ENCODE data around the gene ZNF22.

Gene ZNF22

DNA sequence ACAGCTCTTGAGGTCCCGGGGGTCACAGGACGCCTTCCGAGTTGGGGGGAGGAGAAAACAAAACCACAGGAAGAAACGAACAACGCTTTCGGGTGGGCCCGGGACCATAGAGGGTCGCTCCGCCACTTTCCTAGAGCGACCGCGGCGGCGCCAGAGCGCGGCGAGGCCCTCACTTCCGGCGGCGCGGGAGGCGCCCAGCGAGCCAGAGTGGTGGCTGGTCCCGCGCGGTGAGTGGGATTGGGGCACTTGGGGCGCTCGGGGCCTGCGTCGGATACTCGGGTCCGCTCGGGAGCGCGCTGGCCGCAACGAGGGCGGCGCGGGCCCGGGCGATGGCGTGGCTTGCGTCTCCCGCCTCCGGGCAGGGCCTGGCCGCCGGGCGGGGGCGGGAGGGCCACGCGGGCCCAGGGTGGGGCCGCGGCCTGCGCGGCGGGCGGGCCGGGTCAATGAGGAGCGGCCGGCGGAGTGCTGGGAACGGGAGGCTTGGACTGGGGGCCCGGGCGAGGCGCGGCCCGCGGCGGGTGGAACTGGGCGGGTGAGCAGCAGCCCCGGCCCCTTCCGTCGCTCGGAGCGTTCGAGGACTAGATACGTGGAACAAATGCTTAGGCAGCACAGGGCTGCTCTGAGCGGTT lies at the start of gene ZNF22:
Gene ZNF22 (plus strand): TSS at position 172 of the 629 bp plus-strand sequence. CDS start 2,446 bp downstream, outside the sequence.
- DNase-seq = no peak

GRCh38 chr10:44951576-44952226 lies 49.0 kb upstream of the ZNF22 start:
- no peak for DNase-seq

GRCh38 chr10:44952779-44953231 lies 47.9 kb upstream of the ZNF22 start:
- DNase-seq = no peak

DNA sequence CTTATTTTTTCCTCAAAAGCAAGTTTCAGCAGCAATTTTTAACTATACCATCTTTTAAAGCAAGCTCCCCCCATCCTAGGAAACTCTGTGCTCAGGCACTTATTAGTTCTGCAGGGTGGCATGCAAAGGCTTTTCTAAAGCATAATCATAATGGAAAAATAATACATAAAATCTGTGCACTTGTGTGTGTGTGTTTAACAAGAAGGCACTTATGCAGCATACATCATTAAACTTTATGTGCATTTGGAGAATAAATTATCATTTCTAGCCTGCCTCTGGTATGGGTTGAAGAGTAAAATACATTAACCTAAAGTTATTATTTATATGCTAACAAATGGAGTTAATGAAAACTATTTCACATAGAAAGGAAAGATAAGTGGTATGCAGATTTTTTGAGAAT lies 46.7 kb upstream of the ZNF22 start:
- DNase-seq = no peak

DNA sequence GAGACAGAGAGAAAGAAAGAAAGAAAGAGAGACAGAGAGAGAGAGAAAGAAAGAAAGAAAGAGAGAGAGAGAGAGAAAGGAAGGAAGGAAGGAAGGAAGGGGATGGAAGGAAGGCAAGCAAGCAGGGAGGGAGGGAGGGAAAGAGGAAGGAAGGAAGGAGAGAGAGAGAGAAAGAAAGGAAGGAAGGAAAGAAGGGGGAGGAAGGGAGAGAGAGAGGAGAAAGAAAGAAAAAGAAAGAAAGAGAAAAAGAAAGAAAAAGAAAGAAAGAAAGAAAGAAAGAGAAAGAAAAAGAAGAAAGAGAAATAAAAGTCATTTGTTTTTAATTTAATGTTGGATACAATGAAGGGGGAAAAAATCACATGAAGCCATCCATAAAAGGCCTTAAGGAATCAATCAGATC lies 45.8 kb upstream of the ZNF22 start:
- no peak for DNase-seq

DNA sequence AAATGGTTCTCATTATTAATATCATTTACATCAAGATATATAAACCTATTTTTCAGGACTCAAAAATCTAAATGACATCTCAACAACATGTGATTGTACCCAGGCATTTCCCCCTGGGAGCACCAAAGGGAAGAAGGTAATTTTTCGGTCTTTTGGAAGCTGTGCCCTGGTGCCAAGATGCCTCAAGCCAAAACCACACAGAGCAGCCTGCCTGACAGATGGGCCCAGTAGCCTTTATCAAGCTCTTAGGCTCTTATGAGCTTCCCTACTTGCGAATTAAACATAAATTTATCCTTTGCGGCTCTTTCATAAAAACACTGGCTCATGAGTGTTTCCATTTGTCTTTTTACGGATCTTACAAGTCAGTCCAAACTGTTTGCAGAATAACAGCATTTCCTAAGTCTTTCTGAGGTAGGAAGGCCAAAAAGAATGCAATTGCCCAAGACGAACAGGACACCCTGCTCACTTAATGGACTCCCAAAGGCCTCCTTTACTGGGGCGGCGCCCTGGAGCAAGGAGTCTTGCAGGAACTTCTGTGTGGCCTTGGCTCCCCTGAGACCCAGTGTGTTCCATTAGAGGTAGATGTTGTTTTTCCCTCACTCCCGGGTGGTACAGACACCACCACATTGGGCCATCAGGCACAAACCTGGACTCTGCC lies 45.2 kb upstream of the ZNF22 start:
- no peak for DNase-seq

- DNase-seq = no peak
These were observed 44.5 kb upstream of the ZNF22 start for GRCh38 chr10:44956226-44956625.

- DNase-seq = no peak
These were observed 43.7 kb upstream of the ZNF22 start for GRCh38 chr10:44956717-44957706.

DNA sequence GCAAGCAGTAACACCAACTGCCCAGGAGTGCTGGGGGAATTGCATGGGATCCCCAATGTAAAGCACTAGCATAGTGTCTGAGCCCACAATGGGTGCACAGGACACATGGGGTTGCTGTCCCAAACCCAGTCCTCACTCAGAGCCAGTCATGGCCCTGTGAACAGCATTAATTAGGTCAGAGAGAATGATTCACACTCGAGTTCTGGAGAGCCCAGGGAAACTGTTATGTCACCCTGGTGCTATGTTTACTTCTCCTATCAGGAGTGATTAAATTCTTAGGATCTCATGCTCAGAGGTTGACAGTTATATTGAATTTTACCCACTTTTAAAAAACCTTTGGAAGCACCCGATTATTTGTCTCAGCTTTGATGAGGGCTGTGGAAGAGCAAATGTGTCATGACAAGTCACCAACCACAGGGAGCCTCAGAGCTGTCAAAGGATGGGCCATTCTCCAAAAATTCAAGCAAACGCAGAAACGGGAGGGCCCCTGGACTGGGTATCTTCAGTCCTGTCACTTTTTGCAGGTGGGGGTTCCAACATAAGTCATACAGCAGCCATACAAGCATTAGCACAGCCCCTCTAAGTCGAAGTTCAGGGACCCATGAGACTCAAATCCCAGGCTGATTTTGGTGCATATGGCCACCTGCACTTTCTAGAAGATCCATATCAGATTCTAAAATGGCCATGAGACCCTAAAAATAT lies 42.4 kb upstream of the ZNF22 start:
- DNase-seq = no peak

DNA sequence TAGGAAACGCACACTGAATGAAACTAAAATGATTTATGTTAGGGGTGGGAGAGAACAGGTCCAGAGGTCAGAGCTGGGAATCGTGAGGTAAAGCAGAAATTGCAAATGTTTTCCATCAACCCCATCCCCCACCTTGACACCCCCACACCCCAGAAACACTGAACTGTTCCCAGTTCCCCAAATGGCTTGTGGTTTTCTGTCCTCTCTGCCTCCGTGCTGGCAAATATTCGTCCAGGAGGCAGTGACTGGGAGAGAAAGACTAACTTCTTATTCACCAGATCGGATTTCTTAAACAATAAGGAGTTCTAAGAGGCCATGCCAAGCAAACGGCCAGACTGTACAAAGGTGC lies 41.9 kb upstream of the ZNF22 start:
- no peak for DNase-seq

GRCh38 chr10:44959247-44960087 lies 41.3 kb upstream of the ZNF22 start, which contains the start of gene RASSF4:
RASSF4 (plus strand) TSS chr10:44959802; CDS start chr10:44970203, 10,401 bp downstream.
- DNase-seq = no peak

DNA sequence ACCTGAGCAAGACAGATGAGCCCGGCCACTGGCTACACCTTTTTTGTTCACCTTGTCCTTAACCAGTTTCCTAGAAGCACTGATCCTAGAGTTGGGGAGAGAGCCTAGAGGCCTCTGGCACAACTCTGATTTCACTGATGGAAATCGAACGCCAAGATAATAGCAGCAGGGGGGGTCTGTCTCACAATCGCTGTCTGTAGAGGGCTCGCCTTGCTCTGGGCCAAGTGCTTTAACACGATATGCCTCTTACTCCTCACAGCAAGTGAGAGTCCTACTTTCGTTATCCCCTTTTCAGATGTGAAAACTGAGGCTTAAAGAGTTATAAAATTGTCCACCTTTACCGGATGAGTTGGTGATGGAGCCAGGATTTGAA lies 40.6 kb upstream of the ZNF22 start:
- no peak for DNase-seq

- no peak for DNase-seq
These were observed 40.1 kb upstream of the ZNF22 start for GRCh38 chr10:44960482-44961229.

DNA sequence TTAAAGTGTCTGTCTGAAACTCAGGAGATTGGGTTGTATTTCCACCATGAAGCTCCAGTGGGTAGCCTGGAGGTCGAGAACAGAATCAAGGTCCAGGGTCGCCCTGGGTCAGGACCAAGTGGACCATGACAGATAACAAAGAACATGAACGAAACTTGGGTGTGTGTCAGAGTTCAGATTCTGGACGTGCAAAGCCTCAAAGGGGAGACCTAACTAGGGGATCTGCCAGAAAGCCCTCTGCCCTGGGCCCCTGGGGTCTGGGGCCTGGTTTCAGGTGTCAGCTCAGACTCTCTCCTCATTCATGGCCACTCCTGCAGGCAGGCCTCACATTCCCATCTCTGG lies 39.5 kb upstream of the ZNF22 start:
- DNase-seq = no peak

- no peak for DNase-seq
These were observed 38.6 kb upstream of the ZNF22 start for GRCh38 chr10:44961931-44962750.

DNA sequence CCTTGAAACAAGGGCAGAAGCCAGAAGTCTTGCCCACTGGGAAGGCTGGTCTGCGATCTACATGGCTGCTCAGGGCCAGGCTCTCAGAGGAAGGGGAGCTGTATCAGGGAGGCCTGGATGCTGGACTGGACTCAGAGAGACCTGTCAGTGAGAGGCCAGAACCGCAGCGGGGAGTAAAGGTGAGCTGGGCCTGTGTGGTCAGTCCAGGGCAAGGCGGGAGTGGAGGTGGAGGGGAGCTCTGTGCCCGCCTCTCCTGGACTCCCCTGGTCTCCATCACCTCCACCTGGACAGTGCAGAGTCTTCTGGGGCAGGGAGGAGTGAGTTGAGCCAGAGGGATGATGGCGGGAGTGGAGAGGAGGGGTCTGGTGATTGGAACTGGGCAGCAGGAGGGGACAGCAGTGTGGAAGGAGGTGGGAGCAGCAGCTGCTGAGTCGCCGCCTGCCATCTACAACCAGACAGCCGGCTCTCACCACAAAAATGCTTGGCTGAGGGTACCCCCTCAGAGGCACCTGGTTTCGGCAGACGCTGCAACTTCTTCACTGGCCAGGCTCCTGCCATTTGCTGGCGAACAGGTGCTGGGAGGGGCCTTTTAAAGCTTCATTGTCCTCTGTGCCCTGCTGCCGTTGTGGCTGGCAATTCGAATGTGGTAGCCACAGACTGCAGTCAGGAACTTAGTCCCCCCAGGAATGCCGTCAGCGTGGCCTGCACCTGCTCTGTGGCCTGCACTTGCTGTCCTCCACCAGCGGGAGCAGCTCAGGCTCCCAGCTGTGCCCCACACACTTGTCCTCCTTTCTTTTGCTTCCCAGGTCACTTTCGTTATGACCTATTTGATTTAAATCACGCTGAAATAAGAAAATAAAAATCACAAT lies 37.6 kb upstream of the ZNF22 start:
- no peak for DNase-seq

DNA sequence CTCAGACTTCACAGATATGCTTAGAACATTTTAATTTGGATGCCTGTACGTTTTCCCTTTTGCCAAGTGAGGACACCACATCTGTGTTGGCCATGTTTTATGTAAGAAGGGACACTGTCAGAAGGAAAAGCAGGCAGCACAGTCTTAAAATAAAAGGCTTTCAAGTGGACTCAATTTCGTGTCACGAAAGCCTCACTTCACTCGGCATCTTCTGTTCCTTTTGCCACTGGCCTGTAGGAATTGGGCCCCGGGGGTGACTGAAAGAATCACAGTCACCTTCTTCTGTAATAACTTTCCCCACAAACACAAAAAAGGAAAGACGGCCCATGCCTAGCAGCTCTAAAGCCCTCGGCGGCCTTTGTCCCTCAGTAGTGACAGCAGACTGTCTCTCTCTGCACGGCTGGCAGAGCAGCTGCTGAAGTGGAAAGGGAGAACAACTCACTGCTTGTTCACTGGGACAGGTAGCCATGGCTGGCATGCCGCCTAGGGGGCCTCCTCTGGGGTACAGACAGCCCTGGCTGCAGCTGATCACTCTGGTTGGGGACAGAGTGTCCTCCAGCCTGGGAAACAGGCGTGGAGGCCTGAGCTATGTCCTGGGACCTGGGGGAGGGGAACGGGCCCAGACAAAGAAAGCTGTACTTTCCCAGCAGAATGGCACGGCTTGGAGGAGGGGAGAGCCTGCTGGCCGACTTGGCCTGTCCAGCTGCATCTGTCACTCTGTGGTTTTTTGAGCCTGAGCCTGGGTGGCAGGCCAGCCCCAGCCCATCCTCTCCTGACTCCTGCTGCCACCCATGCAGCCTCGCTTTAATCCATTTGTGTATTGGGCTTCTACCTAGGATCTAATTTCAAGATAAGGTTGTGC lies 36.7 kb upstream of the ZNF22 start:
- DNase-seq = no peak

- DNase-seq = no peak
These were observed 35.6 kb upstream of the ZNF22 start for GRCh38 chr10:44965104-44965503.

Measured in NCI-H2029 treated with DMSO at 0.1 percent for 48 hours (cell line).